KG1 (cell line): ENCODE measurements around the gene SAMD4A.
"Not testable (repeated sequence)": the region's sequence is repeated elsewhere in the genome, so short reads cannot be mapped to it uniquely, and the experiment has no call there.

ENCODE experiments used
- DNase-seq: peaks from one replicate; lab custom pipeline; 2025; lab: John Stamatoyannopoulos, UW

Gene SAMD4A

GRCh38 chr14:54784060-54784459, 217.1 kb downstream of the SAMD4A start:
- DNase-seq = no peak

GRCh38 chr14:54784657-54785056, 217.7 kb downstream of the SAMD4A start:
- DNase-seq = no peak

- DNase-seq = no peak
These were observed 218.3 kb downstream of the SAMD4A start for GRCh38 chr14:54785136-54785777.

GRCh38 chr14:54785778-54786770, 219.1 kb downstream of the SAMD4A start:
- DNase-seq = no peak

GRCh38 chr14:54786838-54787237, 219.9 kb downstream of the SAMD4A start:
- no peak for DNase-seq

GRCh38 chr14:54787261-54787660, 220.3 kb downstream of the SAMD4A start:
- no peak for DNase-seq

GRCh38 chr14:54788701-54789100, 221.8 kb downstream of the SAMD4A start:
- DNase-seq = no peak

- no peak for DNase-seq
These were observed 222.2 kb downstream of the SAMD4A start for GRCh38 chr14:54789166-54789565.

- no peak for DNase-seq
These were observed 223.0 kb downstream of the SAMD4A start for GRCh38 chr14:54789781-54790480.

GRCh38 chr14:54791001-54791400, 224.1 kb downstream of the SAMD4A start:
- DNase-seq = no peak

GRCh38 chr14:54792288-54792687, 225.4 kb downstream of the SAMD4A start:
- no peak for DNase-seq

GRCh38 chr14:54794159-54794558, 227.2 kb downstream of the SAMD4A start:
- DNase-seq = no peak

GRCh38 chr14:54794796-54795195, 227.9 kb downstream of the SAMD4A start:
- no peak for DNase-seq

- no peak for DNase-seq
These were observed 230.0 kb downstream of the SAMD4A start for GRCh38 chr14:54796961-54797360.

- no peak for DNase-seq
These were observed 230.6 kb downstream of the SAMD4A start for GRCh38 chr14:54797556-54797955.

GRCh38 chr14:54797986-54798385, 231.1 kb downstream of the SAMD4A start:
- DNase-seq = no peak

- DNase-seq = no peak
These were observed 231.7 kb downstream of the SAMD4A start for GRCh38 chr14:54798465-54799124.

GRCh38 chr14:54801482-54801881, 234.6 kb downstream of the SAMD4A start:
- DNase-seq = not testable (repeated sequence)

- no peak for DNase-seq
These were observed 236.5 kb downstream of the SAMD4A start for GRCh38 chr14:54803396-54803795.

GRCh38 chr14:54803926-54804537, 237.1 kb downstream of the SAMD4A start:
- DNase-seq = no peak

GRCh38 chr14:54804538-54805041, 237.7 kb downstream of the SAMD4A start:
- no peak for DNase-seq
